Measurements from ENCODE around the gene KCTD4.

KCTD4 gene

GRCh38 chr13:45180713-45181601, 19.9 kb downstream of the KCTD4 start:
- DNase-seq, result no peak
- TF ChIP-seq CTCF (IDR thresholded peaks at IDR 0.05), result no peak
- Mint-ChIP-seq H3K4me1 (peaks cover 19% of the 10 kb centered on the region), H3K36me3 (ENCODE audit: low read depth) (peaks cover 31% of the 10 kb centered on the region), H3K27me3 (ENCODE audit: low read depth, poor library complexity) (no peaks in the 10 kb centered on the region), H3K27ac (no peak overlapping the region), H3K4me3 (no peak overlapping the region), H3K9me3 (no peaks in the 10 kb centered on the region)

GRCh38 chr13:45180303-45180702, 20.5 kb downstream of the KCTD4 start:
- DNase-seq, result no peak
- H3K4me3 Mint-ChIP-seq, result no peak overlapping the region
- H3K4me1 Mint-ChIP-seq, result peaks cover 19% of the 10 kb centered on the region
- no peak overlapping the region for H3K27ac Mint-ChIP-seq
- peaks cover 30% of the 10 kb centered on the region for H3K36me3 Mint-ChIP-seq (ENCODE audit: low read depth)
- no peaks in the 10 kb centered on the region for H3K27me3 Mint-ChIP-seq (ENCODE audit: low read depth, poor library complexity)
- no peak for TF ChIP-seq CTCF (IDR thresholded peaks at IDR 0.05)
- H3K9me3 Mint-ChIP-seq, result no peaks in the 10 kb centered on the region

GRCh38 chr13:45179428-45179827, 21.4 kb downstream of the KCTD4 start:
- H3K27me3 Mint-ChIP-seq (ENCODE audit: low read depth, poor library complexity), result no peaks in the 10 kb centered on the region
- DNase-seq, result no peak
- TF ChIP-seq CTCF (IDR thresholded peaks at IDR 0.05), result no peak
- no peaks in the 10 kb centered on the region for H3K9me3 Mint-ChIP-seq
- H3K27ac Mint-ChIP-seq, result no peak overlapping the region
- no peak overlapping the region for H3K4me3 Mint-ChIP-seq
- peaks cover 19% of the 10 kb centered on the region for H3K4me1 Mint-ChIP-seq
- peaks cover 39% of the 10 kb centered on the region for H3K36me3 Mint-ChIP-seq (ENCODE audit: low read depth)

- peak overlapping the region; percentile 67 for H3K27ac Mint-ChIP-seq
- H3K36me3 Mint-ChIP-seq (ENCODE audit: low read depth), result peaks cover 41% of the 10 kb centered on the region
- DNase-seq, result no peak
- peaks cover 19% of the 10 kb centered on the region for H3K4me1 Mint-ChIP-seq
- no peak for TF ChIP-seq CTCF (IDR thresholded peaks at IDR 0.05)
- no peaks in the 10 kb centered on the region for H3K27me3 Mint-ChIP-seq (ENCODE audit: low read depth, poor library complexity)
- H3K9me3 Mint-ChIP-seq, result no peaks in the 10 kb centered on the region
- no peak overlapping the region for H3K4me3 Mint-ChIP-seq
Observed at GRCh38 chr13:45178349-45179162, 22.3 kb downstream of the KCTD4 start.

GRCh38 chr13:45174478-45174877, 26.4 kb downstream of the KCTD4 start:
- H3K27ac Mint-ChIP-seq, result no peak overlapping the region
- no peak for DNase-seq
- no peak for TF ChIP-seq CTCF (IDR thresholded peaks at IDR 0.05)
- no peaks in the 10 kb centered on the region for H3K27me3 Mint-ChIP-seq (ENCODE audit: low read depth, poor library complexity)
- H3K4me3 Mint-ChIP-seq, result no peak overlapping the region
- peaks cover 3% of the 10 kb centered on the region for H3K9me3 Mint-ChIP-seq
- peaks cover 56% of the 10 kb centered on the region for H3K36me3 Mint-ChIP-seq (ENCODE audit: low read depth)
- H3K4me1 Mint-ChIP-seq, result peaks cover 21% of the 10 kb centered on the region

All from nephron progenitor cell (in vitro differentiated cells).